Dermis microvascular lymphatic vessel endothelial cell (primary cell): ENCODE measurements around the gene IP6K2. TPM values are rescaled to one million over a fixed set of nuclear protein-coding genes. Genes with fewer than 3 reads are reported as not detected.
A peak's percentile ranks its signal among the peaks of the same experiment; 100 is the strongest.
"Not testable (repeated sequence)": the region's sequence is repeated elsewhere in the genome, so short reads cannot be mapped to it uniquely, and the experiment has no call there.

Source experiments
- DNase-seq, 2 donors: peaks; one replicate each; pipeline versions ENCODE4 v3.0.0 to v3.0.0-alpha.2; 2010; ENCODE audit warnings: low read depth in 2 of 2
- total RNA-seq: library from RNA; depleted of rRNA; stranded (reverse); fragments of >200 nt; gene quantifications from 2 replicates; pipeline ENCODE4 v1.2.1, GENCODE V29; 2014

The IP6K2 gene, protein sequence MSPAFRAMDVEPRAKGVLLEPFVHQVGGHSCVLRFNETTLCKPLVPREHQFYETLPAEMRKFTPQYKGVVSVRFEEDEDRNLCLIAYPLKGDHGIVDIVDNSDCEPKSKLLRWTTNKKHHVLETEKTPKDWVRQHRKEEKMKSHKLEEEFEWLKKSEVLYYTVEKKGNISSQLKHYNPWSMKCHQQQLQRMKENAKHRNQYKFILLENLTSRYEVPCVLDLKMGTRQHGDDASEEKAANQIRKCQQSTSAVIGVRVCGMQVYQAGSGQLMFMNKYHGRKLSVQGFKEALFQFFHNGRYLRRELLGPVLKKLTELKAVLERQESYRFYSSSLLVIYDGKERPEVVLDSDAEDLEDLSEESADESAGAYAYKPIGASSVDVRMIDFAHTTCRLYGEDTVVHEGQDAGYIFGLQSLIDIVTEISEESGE
- 31.1 and 47.2 TPM in 2 replicates for total RNA-seq

- DNase-seq = peak; percentile 96 to 98
Measured at GRCh38 chr3:48716982-48717746, at the start of gene IP6K2. IP6K2 (minus strand) TSS chr3:48717221; CDS start chr3:48695291, 21,930 bp downstream.

GRCh38 chr3:48765376-48765775 is 48.4 kb upstream of the IP6K2 start:
- peak; percentile 18 to 28 for DNase-seq

DNA sequence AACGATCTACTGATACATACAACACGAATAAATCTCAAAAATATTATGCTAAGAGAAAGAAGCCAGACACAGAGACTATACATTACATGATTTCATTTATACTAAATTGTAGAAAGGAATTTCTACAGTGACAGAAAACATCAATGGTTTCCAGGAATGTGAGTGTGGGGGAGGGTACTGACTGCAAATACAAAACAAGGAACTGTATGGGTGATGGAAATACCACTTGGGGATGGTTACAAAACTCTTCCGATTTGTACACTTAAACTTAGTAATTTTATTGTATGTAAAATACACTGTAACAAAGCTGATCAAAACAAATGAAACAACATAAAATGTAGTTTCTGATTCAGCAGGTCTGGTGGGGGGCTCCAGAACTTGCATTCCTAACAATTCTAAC is 45.8 kb upstream of the IP6K2 start:
- DNase-seq = no peak

GRCh38 chr3:48759991-48760540 is 43.0 kb upstream of the IP6K2 start:
- DNase-seq = not testable (repeated sequence)

DNA sequence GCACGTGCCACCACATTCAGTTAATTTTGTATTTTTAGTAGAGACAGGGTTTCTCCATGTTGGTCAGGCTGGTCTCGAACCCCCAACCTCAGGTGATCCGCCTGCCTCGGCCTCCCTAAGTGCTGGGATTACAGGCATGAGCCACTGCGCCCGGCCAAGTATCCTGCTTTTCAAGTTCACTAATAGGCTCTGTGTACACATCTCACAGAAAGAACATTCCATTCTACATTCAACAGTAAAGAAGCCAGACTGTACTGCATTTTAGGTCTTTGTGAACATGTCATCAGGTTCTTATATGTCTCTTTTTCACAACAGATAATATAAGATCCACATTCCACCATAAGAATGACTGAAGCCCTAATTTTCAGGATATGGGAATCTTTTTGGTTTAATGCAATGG is 42.5 kb upstream of the IP6K2 start:
- not testable (repeated sequence) for DNase-seq

GRCh38 chr3:48759071-48759470 is 42.0 kb upstream of the IP6K2 start:
- peak in 1 of 2 donors; percentile 37 for DNase-seq

GRCh38 chr3:48756640-48757039 is 39.6 kb upstream of the IP6K2 start:
- DNase-seq = no peak

- DNase-seq = no peak
Measured at GRCh38 chr3:48750856-48751255, 33.8 kb upstream of the IP6K2 start.

DNA sequence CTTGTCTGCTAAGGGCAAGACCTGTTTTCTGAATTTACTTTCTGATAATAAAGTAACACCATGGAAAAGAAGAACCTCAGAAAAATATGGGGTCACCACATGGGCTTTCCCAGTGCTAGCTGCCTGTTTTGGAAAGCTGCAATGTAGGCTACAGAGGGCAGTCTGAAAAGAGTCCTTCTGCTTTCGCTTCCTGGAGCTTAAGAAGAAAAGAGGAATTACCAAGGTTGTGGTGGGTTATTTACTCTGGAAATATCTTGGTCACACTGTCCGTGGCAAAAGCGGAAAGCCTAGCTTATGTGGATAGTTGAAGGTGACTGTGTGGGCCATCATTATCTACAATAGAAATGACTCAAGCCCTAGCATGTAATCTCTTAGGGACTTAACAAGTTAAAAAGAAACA is 31.7 kb upstream of the IP6K2 start:
- DNase-seq = no peak

- no peak for DNase-seq
Measured at GRCh38 chr3:48747706-48748105, 30.7 kb upstream of the IP6K2 start.

DNA sequence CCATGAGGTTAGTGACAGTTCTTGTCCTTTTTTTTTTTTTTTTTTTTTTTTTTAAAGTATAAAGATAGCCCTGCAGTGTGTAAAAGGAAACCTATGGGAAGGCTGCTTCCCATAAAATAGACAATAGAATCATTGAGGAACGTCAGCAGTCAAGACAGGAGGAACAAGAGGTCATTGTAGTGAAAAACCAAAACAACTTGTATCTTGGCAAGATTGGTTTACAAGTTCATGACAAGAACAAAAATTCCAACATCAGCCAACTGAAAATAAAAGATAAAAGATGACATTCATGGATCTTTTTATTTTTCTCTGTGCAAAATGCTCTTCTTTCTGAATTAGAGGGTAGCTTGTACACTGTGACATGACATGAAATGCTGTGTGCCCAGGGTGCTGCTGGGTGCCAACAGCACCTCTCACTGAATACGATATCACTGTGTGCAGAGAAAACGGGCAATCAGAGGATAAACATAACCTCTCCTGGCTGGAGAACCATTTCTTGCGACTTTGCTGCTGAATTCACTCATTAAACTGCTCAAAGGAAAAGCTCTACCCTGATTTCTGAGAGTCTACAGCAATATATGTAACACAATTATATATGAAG is 30.1 kb upstream of the IP6K2 start:
- peak in 1 of 2 donors; percentile 28 for DNase-seq

DNA sequence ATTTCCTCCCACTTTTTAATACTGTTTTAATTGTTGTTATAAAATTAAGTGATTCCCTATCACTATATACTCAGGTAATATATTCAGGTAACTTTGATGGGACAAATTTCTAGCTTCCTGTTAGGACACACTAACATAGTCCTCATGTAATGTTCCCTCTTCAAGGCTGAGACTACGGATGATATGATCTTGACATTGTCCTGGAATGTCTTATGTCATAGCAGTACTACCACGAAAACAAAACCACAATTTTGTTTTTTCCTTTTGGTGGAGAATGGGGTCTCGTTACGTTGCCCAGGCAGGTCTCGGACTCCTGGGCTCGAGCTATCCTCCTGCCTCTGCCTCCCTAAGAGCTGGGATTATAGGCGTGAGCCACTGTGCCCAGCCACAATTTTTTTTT is 26.8 kb upstream of the IP6K2 start:
- DNase-seq = no peak

- not testable (repeated sequence) for DNase-seq
Measured at GRCh38 chr3:48741226-48741625, 24.2 kb upstream of the IP6K2 start.

DNA sequence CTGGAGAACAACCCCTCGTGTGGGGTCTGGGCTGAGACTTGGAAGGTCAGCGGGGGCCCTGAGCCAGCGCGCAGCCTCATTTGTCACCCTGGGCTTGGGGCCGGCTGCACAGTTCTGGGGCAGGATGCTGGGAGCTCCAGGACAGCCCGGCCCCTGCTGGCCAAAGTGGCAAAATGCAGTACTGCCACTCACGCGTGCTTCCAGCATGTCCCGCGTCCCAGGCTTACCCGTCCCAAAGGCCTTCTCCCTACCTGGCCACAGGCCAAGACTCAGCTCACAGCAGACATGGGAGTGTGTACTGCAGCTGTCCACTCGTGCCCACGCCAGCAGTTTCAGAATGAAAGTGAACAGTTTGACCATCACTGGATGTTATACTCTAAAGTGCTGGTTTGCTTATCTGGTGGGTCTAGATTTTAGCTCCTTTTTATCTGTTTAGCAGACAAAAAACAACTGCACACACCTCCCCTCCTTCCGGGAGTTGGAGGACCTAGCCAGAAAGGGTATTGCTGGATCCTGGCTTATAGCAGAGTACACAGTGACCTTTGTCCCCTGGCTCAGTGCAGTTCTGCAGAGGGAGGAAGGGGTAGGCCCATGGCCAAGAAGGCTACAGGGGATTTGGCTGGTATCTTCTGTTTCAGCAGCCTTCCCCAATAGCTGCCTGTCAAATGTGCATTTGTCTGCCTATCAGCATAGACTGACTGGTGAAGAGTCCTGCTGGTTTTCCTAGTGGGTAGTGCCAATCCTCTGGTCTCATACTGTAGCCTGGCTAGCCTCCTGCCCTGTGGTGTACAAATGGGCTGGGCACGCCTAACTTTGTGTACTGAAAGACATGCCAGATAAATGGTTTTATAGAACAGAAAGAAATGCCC is 23.2 kb upstream of the IP6K2 start:
- peak; percentile 86 to 92 for DNase-seq

DNA sequence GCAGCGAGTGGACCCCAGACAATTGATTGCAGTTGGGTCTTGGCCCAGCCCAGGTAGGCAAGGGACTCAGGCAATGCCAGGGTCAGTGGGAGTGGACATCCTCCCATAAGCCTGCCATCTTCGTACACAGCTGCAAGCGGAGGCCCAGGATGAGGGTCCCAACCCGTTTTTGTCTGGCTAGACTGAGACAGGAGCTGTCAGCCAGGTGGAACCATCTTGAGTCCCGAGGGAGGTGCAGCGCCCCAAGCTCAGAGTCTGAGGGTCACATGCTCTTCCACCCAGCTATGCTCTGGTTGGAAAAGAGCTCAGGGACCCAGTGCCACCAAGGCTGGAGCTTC is 22.6 kb upstream of the IP6K2 start:
- DNase-seq = no peak

GRCh38 chr3:48738926-48739616 is 22.1 kb upstream of the IP6K2 start:
- DNase-seq = no peak

GRCh38 chr3:48738144-48738536 is 21.1 kb upstream of the IP6K2 start:
- DNase-seq = no peak

GRCh38 chr3:48735075-48735767 is 18.2 kb upstream of the IP6K2 start:
- DNase-seq = not testable (repeated sequence)

GRCh38 chr3:48734541-48734940 is 17.5 kb upstream of the IP6K2 start:
- DNase-seq = not testable (repeated sequence)
